Stimulated activated naive B cell treated with anti-CD40 and anti-IgM and Interleukin-4, amounts not matched to agents 10 μg/mL and 1 μg/mL and 100 μg/mL, for 72 hours (primary cell): ENCODE measurements around the gene ABCD1.
A peak's percentile ranks its signal among the peaks of the same experiment; 100 is the strongest.

Experiments
- ATAC-seq, 2 donors: fragments of 150-1000 bp; cut with Tn5 transposase; replicated peaks; 2 replicates each; pipeline ENCODE4 v1.10.0; 2021; ENCODE audit warnings: moderate library complexity in 1 of 2
- DNase-seq: peaks from one replicate; pipeline ENCODE4 v3.0.0; 2021
- H3K27ac Mint-ChIP-seq: one replicate; pipeline ENCODE4 v1.8.0; 2022; ENCODE audit warnings: mild to moderate bottlenecking, mixed read lengths
- H3K27me3 Mint-ChIP-seq, 2 donors: one replicate each; pipeline ENCODE4 v1.8.0; 2022; ENCODE audit warnings: mixed read lengths in 2 of 2
- H3K36me3 Mint-ChIP-seq, 2 donors: one replicate each; pipeline ENCODE4 v1.8.0; 2022; ENCODE audit warnings: mixed read lengths in 2 of 2, mild to moderate bottlenecking in 1 of 2
- H3K4me1 Mint-ChIP-seq, 2 donors: one replicate each; pipeline ENCODE4 v1.8.0; 2022; ENCODE audit warnings: mixed read lengths in 2 of 2, mild to moderate bottlenecking in 1 of 2
- H3K4me3 Mint-ChIP-seq, 2 donors: one replicate each; pipeline ENCODE4 v1.8.0; 2022; ENCODE audit warnings: mild to moderate bottlenecking in 2 of 2, mixed read lengths in 2 of 2, moderate library complexity in 1 of 2
- H3K9me3 Mint-ChIP-seq, 2 donors: one replicate each; pipeline ENCODE4 v1.8.0; 2022; ENCODE audit warnings: mixed read lengths in 2 of 2, mild to moderate bottlenecking in 1 of 2

Gene ABCD1

DNA sequence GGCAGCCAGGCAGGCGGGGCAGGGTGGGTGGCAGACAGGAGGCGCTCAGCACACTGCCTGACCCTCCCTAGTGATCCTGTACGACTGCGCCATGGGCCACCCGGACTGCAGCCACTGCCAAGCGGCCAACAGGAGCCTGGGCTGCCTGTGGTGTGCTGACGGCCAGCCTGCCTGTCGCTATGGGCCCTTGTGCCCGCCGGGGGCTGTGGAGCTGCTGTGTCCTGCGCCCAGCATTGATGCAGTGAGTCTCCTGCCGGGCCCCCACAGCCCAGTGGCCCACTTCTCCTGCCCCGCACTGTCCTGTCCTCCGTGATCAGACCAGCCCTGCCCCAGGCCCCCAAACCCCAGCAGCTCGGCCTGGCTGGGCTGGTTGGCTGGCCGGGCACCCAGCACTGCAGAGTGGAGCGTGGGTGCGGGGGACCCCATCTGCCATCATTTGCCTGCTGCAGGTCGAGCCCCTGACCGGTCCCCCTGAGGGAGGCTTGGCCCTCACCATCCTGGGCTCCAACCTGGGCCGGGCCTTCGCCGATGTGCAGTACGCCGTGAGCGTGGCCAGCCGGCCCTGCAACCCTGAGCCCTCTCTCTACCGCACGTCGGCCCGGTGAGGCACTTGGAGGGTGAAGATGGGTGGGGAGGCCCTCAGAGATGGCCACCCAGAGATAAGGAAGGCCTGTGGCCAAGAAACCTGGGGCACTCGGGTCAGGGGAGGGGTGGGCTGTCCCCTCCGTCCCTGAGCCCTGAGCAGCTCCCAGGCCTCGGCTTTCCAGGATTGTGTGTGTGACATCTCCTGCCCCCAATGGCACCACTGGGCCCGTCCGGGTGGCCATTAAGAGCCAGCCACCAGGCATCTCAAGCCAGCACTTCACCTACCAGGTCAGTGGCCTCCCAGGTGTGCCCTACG is 47.0 kb downstream of the ABCD1 start:
- Mint-ChIP-seq H3K27me3 (peaks cover 0 to 6% of the 10 kb centered on the region in 2 donors), H3K4me3 (no peak overlapping the region), H3K4me1 (peaks cover 7 to 14% of the 10 kb centered on the region in 2 donors), H3K27ac (no peak overlapping the region), H3K9me3 (no peaks in the 10 kb centered on the region), H3K36me3 (no peaks in the 10 kb centered on the region)
- no peak for ATAC-seq
- DNase-seq, result no peak

DNA sequence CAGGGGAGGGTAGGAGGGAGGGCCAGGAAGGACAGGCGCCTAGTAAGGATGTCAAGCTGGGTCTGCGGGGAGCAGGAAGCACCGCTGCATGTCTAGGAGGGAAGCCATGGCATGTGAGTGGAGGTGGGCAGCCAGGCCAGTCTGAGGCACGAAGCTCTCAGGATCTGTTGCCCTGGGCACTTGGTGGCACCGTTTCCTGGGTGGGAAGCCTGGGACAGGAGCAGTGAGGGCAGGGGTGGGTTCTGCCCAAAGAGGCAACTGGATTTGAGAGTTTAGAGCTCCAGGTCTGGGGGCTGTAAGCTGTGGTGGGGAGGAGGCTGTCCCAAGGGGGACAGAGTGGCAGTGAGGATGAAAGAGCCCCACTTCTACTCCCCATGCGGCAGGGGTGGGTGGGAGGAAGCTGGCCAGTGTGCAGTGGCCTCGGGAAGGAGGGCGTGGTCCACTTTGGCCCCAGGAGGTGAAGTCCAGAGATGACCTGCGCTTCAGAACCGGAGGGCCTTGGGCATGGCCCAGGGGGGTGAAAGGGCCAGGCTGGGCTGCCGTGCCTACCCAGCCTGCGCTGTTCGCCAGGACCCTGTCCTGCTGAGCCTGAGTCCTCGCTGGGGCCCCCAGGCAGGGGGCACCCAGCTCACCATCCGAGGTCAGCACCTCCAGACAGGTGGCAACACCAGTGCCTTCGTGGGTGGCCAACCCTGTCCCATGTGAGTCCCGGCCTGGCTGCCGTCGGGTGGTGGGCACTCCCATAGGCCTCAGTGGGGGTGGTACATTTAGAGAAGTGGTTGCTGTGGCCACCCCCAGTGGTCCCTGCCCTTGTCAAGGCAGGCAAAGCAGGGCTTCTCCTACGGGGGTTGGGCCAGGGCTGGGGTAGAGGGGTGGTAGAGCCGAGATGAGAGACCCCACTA is 47.9 kb downstream of the ABCD1 start:
- DNase-seq, result no peak
- Mint-ChIP-seq H3K9me3 (no peaks in the 10 kb centered on the region), H3K27me3 (peaks cover 0 to 6% of the 10 kb centered on the region in 2 donors), H3K27ac (no peak overlapping the region), H3K4me1 (peaks cover 4 to 11% of the 10 kb centered on the region in 2 donors), H3K4me3 (no peak overlapping the region), H3K36me3 (no peaks in the 10 kb centered on the region)
- ATAC-seq, result no peak

DNA sequence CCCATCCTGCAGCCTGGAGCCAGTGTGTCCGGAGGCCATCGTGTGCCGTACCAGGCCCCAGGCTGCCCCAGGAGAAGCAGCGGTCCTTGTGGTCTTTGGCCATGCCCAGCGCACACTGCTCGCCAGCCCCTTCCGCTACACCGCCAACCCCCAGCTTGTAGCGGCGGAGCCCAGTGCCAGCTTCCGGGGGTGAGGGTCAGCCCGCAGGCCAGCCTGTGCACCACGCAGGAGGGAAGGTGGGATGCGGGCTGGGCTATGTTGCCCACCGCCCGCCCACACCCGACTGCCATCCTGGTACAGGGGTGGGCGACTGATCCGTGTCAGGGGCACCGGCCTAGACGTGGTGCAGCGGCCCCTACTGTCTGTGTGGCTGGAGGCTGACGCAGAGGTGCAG is 48.6 kb downstream of the ABCD1 start:
- H3K4me3 Mint-ChIP-seq, result no peak overlapping the region
- no peak for ATAC-seq
- no peaks in the 10 kb centered on the region for H3K36me3 Mint-ChIP-seq
- H3K27ac Mint-ChIP-seq, result no peak overlapping the region
- H3K4me1 Mint-ChIP-seq, result peaks cover 0 to 6% of the 10 kb centered on the region in 2 donors
- H3K27me3 Mint-ChIP-seq, result peaks cover 0 to 6% of the 10 kb centered on the region in 2 donors
- H3K9me3 Mint-ChIP-seq, result no peaks in the 10 kb centered on the region
- no peak for DNase-seq

DNA sequence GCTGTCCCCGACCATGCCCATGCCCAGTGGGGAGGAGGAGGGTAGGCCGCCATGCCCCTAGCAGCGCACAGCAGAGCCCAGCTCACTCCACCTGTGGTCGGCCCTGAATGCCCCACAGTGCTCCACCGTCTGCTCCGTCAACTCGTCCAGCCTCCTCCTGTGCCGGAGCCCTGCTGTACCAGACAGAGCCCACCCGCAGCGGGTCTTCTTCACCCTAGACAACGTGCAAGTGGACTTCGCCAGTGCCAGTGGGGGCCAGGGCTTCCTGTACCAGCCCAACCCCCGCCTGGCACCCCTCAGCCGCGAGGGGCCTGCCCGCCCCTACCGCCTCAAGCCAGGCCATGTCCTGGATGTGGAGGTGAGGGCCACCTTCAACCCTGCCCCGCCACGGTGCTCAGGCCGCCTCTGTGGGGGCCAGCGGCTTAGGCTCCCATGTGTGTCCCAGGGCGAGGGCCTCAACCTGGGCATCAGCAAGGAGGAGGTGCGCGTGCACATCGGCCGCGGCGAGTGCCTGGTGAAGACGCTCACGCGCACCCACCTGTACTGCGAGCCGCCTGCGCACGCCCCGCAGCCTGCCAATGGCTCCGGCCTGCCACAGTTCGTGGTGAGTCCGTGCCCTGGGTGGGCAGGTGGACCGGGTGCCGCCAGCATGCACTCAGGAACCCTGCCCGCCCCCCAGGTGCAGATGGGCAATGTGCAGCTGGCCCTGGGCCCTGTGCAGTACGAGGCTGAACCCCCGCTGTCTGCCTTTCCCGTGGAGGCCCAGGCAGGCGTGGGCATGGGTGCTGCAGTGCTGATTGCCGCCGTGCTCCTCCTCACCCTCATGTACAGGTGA is 49.3 kb downstream of the ABCD1 start:
- H3K27me3 Mint-ChIP-seq, result peaks cover 0 to 6% of the 10 kb centered on the region in 2 donors
- H3K4me3 Mint-ChIP-seq, result no peak overlapping the region
- no peaks in the 10 kb centered on the region for H3K36me3 Mint-ChIP-seq
- DNase-seq (no peak), ATAC-seq (no peak)
- no peak overlapping the region for H3K27ac Mint-ChIP-seq
- no peaks in the 10 kb centered on the region for H3K4me1 Mint-ChIP-seq
- no peaks in the 10 kb centered on the region for H3K9me3 Mint-ChIP-seq

DNA sequence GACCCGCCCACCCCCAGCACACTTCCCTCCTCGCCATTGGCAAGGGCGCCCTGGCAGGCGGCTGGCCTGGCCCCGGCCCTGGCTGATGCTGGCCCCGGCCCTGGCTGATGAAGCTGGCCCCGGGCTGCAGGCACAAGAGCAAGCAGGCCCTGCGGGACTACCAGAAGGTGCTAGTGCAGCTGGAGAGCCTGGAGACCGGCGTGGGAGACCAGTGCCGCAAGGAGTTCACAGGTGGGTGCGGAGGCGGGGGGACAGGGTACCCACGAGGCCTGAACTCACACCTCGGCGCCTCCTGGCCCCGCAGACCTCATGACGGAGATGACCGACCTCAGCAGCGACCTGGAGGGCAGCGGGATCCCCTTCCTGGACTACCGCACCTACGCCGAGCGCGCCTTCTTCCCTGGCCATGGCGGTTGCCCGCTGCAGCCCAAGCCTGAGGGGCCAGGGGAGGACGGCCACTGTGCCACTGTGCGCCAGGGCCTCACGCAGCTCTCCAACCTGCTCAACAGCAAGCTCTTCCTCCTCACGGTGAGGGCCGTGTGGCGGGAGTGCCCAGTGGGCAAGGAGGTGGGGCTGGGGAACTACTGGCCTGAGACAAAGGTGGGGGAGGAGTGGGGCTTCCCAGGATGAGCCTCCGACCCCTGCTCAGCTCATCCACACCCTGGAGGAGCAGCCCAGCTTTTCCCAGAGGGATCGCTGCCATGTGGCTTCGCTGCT is 50.1 kb downstream of the ABCD1 start:
- Mint-ChIP-seq H3K36me3 (no peaks in the 10 kb centered on the region), H3K27me3 (peaks cover 2 to 9% of the 10 kb centered on the region in 2 donors), H3K9me3 (no peaks in the 10 kb centered on the region), H3K4me3 (no peak overlapping the region), H3K27ac (no peak overlapping the region), H3K4me1 (peaks cover 0 to 3% of the 10 kb centered on the region in 2 donors)
- no peak for ATAC-seq
- no peak for DNase-seq

DNA sequence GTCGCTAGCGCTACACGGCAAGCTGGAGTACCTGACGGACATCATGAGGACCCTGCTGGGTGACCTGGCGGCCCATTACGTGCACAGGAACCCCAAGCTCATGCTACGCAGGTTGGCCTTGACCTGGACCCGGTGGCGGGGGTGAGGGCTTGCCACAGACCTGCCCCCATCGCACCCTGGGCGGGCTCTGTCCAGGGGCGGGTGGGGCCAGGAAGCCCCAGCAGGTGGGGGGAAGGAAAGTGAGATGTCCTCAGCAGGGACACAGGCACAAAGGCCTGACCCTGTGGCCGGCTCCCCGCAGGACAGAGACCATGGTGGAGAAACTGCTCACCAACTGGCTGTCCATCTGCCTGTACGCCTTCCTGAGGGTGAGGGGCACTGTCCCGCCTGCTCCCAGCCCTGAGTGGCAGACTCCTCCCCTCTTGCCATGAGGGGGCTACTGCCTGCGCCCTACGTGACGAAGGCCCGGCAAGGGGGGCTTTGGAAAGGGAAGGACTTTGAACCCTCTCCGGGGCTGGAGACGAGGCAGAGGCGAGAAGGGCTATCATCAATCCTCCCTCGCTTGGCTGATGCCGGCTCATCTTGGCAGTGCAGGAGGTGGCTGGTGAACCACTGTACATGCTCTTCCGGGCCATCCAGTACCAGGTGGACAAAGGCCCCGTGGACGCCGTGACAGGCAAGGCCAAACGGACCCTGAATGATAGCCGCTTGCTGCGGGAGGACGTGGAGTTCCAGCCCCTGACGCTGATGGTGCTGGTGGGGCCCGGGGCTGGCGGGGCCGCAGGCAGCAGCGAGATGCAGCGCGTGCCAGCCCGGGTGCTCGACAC is 50.9 kb downstream of the ABCD1 start:
- H3K9me3 Mint-ChIP-seq, result no peaks in the 10 kb centered on the region
- peaks cover 0 to 2% of the 10 kb centered on the region in 2 donors for H3K36me3 Mint-ChIP-seq
- H3K4me1 Mint-ChIP-seq, result peaks cover 4 to 11% of the 10 kb centered on the region in 2 donors
- ATAC-seq (no peak), DNase-seq (no peak)
- H3K4me3 Mint-ChIP-seq, result no peak overlapping the region
- H3K27me3 Mint-ChIP-seq, result peaks cover 9 to 10% of the 10 kb centered on the region in 2 donors
- no peak overlapping the region for H3K27ac Mint-ChIP-seq

DNA sequence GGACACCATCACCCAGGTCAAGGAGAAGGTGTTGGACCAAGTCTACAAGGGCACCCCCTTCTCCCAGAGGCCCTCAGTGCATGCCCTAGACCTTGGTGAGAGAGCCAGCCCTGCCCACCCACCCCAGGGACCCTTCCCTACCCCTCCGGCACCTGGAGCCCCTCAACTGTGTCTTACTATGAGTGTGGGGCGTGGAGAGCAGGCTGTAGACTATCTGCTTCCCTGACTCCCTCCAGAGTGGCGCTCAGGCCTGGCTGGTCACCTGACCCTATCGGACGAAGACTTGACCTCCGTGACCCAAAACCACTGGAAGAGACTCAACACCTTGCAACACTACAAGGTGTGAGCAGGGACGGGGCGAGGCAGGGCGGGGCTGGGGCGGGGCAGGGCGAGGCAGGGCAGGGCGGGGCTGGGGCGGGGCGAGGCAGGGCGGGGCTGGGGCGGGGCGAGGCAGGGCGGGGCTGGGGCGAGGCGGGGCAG is 51.5 kb downstream of the ABCD1 start:
- Mint-ChIP-seq H3K27me3 (peaks cover 9 to 10% of the 10 kb centered on the region in 2 donors), H3K4me1 (peaks cover 4 to 11% of the 10 kb centered on the region in 2 donors)

DNA sequence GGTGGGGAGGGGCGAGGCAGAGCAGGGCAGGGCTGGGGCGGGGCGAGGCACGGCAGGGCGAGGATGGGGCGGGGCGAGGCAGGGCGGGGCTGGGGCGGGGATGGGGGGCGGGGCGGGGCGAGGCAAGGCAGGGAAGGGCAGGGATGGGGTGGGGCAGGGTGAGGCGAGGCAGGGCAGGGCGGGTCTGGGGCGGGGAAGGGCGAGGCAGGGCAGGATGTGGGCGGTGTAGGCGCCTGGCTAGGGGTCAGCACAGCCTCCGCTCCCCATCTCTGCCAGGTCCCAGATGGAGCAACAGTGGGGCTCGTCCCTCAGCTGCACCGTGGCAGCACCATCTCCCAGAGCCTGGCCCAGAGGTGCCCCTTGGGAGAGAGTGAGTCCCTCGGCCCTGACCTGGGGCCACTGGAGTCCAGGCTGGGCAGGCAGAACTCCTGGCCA is 52.0 kb downstream of the ABCD1 start:
- no peak overlapping the region for H3K27ac Mint-ChIP-seq
- H3K27me3 Mint-ChIP-seq, result peaks cover 9 to 10% of the 10 kb centered on the region in 2 donors
- ATAC-seq, result no peak
- peaks cover 4 to 11% of the 10 kb centered on the region in 2 donors for H3K4me1 Mint-ChIP-seq
- no peak for DNase-seq
- H3K36me3 Mint-ChIP-seq, result peaks cover 0 to 2% of the 10 kb centered on the region in 2 donors
- H3K9me3 Mint-ChIP-seq, result no peaks in the 10 kb centered on the region
- H3K4me3 Mint-ChIP-seq, result no peak overlapping the region

More for the DNA sequence above, 51.5 kb downstream of the ABCD1 start:
- no peaks in the 10 kb centered on the region for H3K9me3 Mint-ChIP-seq
- ATAC-seq, result no peak
- no peak overlapping the region for H3K4me3 Mint-ChIP-seq
- no peak overlapping the region for H3K27ac Mint-ChIP-seq
- DNase-seq, result no peak
- peaks cover 0 to 2% of the 10 kb centered on the region in 2 donors for H3K36me3 Mint-ChIP-seq

DNA sequence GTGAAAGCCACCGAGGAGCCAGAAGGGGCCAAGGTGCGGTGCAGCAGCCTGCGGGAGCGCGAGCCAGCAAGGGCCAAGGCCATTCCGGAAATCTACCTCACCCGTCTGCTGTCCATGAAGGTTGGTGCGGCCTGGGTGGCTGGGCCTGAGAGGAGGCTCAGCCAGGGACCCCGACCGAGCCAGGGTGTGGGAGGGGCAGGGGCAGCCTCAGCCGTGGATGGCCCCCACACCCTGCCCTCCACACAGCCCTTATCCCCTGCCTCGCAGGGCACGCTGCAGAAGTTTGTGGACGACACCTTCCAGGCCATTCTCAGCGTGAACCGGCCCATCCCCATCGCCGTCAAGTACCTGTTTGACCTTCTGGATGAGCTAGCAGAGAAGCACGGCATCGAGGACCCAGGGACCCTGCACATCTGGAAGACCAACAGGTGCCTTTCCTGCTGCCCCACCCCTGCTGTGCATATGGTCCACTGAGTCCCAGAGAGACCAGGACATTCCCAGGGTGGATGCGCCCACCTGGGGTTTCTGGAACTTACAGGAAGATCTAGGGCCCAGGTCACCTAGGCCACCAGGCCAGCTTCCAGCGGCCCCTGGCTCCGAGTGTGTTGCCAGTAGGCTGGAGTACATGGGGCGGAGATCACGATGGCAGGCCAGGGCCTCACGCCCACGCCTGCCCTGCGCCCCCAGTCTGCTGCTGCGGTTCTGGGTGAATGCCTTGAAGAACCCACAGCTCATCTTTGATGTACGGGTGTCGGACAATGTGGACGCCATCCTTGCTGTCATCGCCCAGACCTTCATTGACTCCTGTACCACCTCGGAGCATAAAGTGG is 52.8 kb downstream of the ABCD1 start:
- Mint-ChIP-seq H3K36me3 (peaks cover 0 to 2% of the 10 kb centered on the region in 2 donors), H3K4me1 (peaks cover 4 to 11% of the 10 kb centered on the region in 2 donors), H3K27me3 (peaks cover 9 to 10% of the 10 kb centered on the region in 2 donors), H3K27ac (no peak overlapping the region), H3K9me3 (no peaks in the 10 kb centered on the region), H3K4me3 (no peak overlapping the region)
- ATAC-seq (no peak), DNase-seq (no peak)

DNA sequence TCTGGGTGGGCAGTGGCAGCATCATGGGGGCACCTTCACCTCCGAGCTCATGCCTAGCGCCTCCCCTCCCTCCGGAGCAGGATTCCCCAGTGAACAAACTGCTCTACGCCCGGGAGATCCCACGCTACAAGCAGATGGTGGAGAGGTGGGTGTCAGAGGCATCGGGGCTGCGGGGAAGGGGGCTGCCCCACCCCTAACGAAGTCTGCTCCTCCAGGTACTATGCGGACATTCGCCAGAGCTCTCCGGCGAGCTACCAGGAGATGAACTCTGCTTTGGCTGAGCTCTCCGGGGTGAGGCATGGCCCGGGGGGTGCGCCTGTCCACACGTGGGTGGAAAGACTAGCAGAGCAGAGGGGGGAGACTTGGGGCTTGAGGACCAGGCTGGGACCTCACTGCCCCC is 53.5 kb downstream of the ABCD1 start:
- Mint-ChIP-seq H3K36me3 (peaks cover under 1 to 2% of the 10 kb centered on the region in 2 donors), H3K4me3 (no peak overlapping the region), H3K4me1 (peaks cover 4 to 11% of the 10 kb centered on the region in 2 donors), H3K27me3 (peaks cover 9 to 10% of the 10 kb centered on the region in 2 donors), H3K9me3 (no peaks in the 10 kb centered on the region), H3K27ac (peak overlapping the region; percentile 14)
- no peak for ATAC-seq
- no peak for DNase-seq

DNA sequence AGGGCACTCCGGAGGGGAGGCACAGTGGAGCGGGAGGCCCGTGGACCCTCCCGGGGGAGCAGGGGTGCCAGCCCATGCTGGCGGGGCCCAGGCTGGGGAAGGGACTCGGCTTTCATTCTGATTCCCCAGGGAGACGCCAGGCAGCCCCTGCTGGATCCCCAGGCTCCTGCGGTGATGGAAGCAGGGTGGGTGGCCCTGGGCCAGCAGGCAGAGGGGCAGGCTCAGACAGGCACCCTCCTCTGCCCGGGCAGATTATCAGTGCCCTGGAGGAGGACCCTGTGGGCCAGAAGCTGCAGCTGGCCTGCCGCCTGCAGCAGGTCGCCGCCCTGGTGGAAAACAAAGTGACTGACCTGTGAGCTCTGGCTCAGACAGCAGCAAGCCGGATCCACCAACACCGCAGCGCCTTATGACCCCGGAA is 54.0 kb downstream of the ABCD1 start:
- DNase-seq (no peak), ATAC-seq (no peak)
- peaks cover 2 to 6% of the 10 kb centered on the region in 2 donors for H3K36me3 Mint-ChIP-seq

More for the DNA sequence above, 54.0 kb downstream of the ABCD1 start:
- Mint-ChIP-seq H3K9me3 (no peaks in the 10 kb centered on the region), H3K4me1 (peaks cover 4 to 11% of the 10 kb centered on the region in 2 donors), H3K27ac (no peak overlapping the region), H3K4me3 (no peak overlapping the region), H3K27me3 (peaks cover 9 to 10% of the 10 kb centered on the region in 2 donors)
